HG03108 (cell line): ENCODE measurements around the gene FLYWCH1.
"Not testable (repeated sequence)": the region's sequence is repeated elsewhere in the genome, so short reads cannot be mapped to it uniquely, and the experiment has no call there.

Experiments
- ATAC-seq: cut with Tn5 transposase; IDR thresholded peaks from one replicate; pipeline ENCODE4 v1.9.1; 2021; ENCODE audit warnings: moderate library complexity; ENCODE audit not compliant: unreplicated experiment

Gene FLYWCH1

GRCh38 chr16:2899564-2900072, 12.1 kb upstream of the FLYWCH1 start:
- ATAC-seq: no peak

GRCh38 chr16:2900526-2901075, 11.1 kb upstream of the FLYWCH1 start:
- no peak for ATAC-seq

GRCh38 chr16:2902337-2903130, 9.2 kb upstream of the FLYWCH1 start:
- no peak for ATAC-seq

- peak; percentile 49 for ATAC-seq
Observed at GRCh38 chr16:2904100-2904921, 7.4 kb upstream of the FLYWCH1 start.

- ATAC-seq: peak; percentile 2
Observed at GRCh38 chr16:2904922-2905240, 6.8 kb upstream of the FLYWCH1 start.

GRCh38 chr16:2905241-2905987, 6.3 kb upstream of the FLYWCH1 start:
- ATAC-seq: peak; percentile 80

- ATAC-seq: no peak
Observed at GRCh38 chr16:2905988-2906387, 5.7 kb upstream of the FLYWCH1 start.

- ATAC-seq: not testable (repeated sequence)
Observed at GRCh38 chr16:2907084-2907753, 4.5 kb upstream of the FLYWCH1 start.

GRCh38 chr16:2910441-2910969, 1.2 kb upstream of the FLYWCH1 start:
- no peak for ATAC-seq

- peak; percentile 11 for ATAC-seq
Observed at GRCh38 chr16:2912330-2913199, 834 bp downstream of the FLYWCH1 start.

- no peak for ATAC-seq
Observed at GRCh38 chr16:2913603-2914002, 1.9 kb downstream of the FLYWCH1 start.

GRCh38 chr16:2914233-2914632, 2.5 kb downstream of the FLYWCH1 start:
- ATAC-seq: no peak

- ATAC-seq: no peak
Observed at GRCh38 chr16:2915196-2915929, 3.6 kb downstream of the FLYWCH1 start.

- ATAC-seq: no peak
Observed at GRCh38 chr16:2919511-2920255, 8.0 kb downstream of the FLYWCH1 start.

GRCh38 chr16:2923481-2923880, 11.8 kb downstream of the FLYWCH1 start:
- no peak for ATAC-seq

GRCh38 chr16:2924901-2925755, 13.4 kb downstream of the FLYWCH1 start:
- ATAC-seq: no peak
